ENCODE measurements around the gene SPTLC1. TPM values are rescaled to one million over a fixed set of nuclear protein-coding genes. Genes with fewer than 3 reads are reported as not detected.
"Not testable (repeated sequence)": the region's sequence is repeated elsewhere in the genome, so short reads cannot be mapped to it uniquely, and the experiment has no call there.

SPTLC1 gene
- total and polyA plus RNA-seq, 2 of the 13 experiments (the other 11 are each of a cell fraction or from before 2014, with no cell fraction given), result 56.2 to 72.5 TPM

DNA sequence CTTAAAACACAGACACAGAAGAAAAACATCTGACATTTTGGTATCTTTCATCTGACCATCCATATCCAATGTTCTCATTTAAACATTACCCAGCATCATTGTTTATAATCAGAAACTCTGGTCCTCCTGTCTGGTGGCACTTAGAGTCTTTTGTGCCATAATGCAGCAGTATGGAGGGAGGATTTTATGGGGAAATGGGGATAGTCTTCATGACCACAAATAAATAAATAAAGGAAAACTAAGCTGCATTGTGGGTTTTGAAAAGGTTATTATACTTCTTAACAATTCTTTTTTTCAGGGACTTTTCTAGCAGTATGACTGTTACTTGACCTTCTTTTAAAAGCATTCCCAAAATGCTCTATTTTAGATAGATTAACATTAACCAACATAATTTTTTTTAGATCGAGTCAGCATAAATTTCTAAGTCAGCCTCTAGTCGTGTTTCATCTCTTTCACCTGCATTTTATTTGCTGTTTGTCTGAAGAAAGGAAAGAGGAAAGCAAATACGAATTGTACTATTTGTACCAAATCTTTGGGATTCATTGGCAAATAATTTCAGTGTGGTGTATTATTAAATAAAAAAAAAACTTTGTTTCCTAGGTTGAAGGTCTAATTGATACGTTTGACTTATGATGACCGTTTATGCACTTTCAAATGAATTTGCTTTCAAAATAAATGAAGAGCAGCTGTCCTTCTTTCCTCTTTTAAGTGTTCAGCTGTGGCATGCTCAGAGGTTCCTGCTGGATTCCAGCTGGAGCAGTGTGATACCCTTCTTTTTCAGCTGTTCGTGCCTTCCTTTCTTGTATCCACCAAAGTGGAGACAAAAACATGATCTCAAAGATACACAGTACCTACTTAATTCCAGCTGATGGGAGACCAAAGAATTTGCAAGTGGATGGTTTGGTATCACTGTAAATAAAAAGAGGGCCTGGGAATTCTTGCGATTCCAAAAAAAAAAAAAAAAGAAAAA lies 35.6 kb upstream of the SPTLC1 start:
- ATAC-seq; in situ Hi-C loops (cut with HindIII; ENCODE audit: extremely low pct_ligation_motif_present, low pct_unique_long_range_greater_than_20kb); H3K27me3 ChIP-seq (ENCODE audit: control insufficient read depth in 1 of 2, insufficient read depth in 2 of 2, low read length in 2 of 2); H3K27ac ChIP-seq (ENCODE audit: extremely low read length, insufficient read depth, low read length); H4K20me1 ChIP-seq (ENCODE audit: insufficient read depth, low read length); intact Hi-C loops (cut with micrococcal nuclease; ENCODE audit: unreplicated experiment); H3K9ac ChIP-seq (ENCODE audit: insufficient read depth, low read depth, low read length); H3K36me3 ChIP-seq (replicated peaks in 1 of 2; ENCODE audit: control insufficient read depth in 1 of 2, insufficient read depth in 2 of 2, low read length in 2 of 2); H3K4me3 ChIP-seq (replicated peaks in 1 of 3; ENCODE audit: insufficient read depth in 1 of 3, low read depth in 2 of 3, low read length in 3 of 3); BruUV-seq (replicated peaks); DNase-seq (ENCODE audit: low spot score); POLR2A ChIA-PET; H3K4me2 ChIP-seq (ENCODE audit: low read depth, low read length); H2AFZ ChIP-seq (ENCODE audit: low read length); H3K79me2 ChIP-seq (ENCODE audit: insufficient read depth, low read length); H3K9me3 ChIP-seq (ENCODE audit: low read length); CTCF ChIA-PET (ENCODE audit: low intra/inter-chr PET ratio, low total read pairs): not testable (repeated sequence)
- TF ChIP-seq MAFF (IDR thresholded peaks at IDR 0.05; ENCODE audit: low read depth, low read length) (peak; percentile 31; the same call in 1 of the 2 replicates), MAFK (conservative IDR thresholded peaks at IDR 0.05 in 1 of 2, IDR thresholded peaks at IDR 0.05 in 1 of 2; ENCODE audit: low read length in 2 of 2) (peak; percentile 5 to 56; a peak in 2 of 4 replicates)
- H3K4me1 ChIP-seq (ENCODE audit: insufficient read depth, low read length), result peaks cover 21% of the 10 kb centered on the region
- 35% methylated on average over 7 of the region's 7 CpGs for WGBS (ENCODE audit: low lambda C conversion rate)
- FAIRE-seq, result peak; percentile 73

- DNase-seq (ENCODE audit: low spot score), result no peak
- TF ChIP-seq SKI (IDR thresholded peaks at IDR 0.05; ENCODE audit: partially characterized antibody) (no peak), YEATS4 (CRISPR knock-in tag; IDR thresholded peaks at IDR 0.05; ENCODE audit: borderline replicate concordance) (no peak), ZBTB21 (CRISPR knock-in tag; IDR thresholded peaks at IDR 0.05) (no peak), ZEB1 (IDR thresholded peaks at IDR 0.05; ENCODE audit: insufficient replicate concordance, low read depth) (no peak), MLX (CRISPR knock-in tag; IDR thresholded peaks at IDR 0.05) (no peak), USF2 (IDR thresholded peaks at IDR 0.05; ENCODE audit: low read depth, low read length) (no peak), USF2 (CRISPR knock-in tag; IDR thresholded peaks at IDR 0.05; ENCODE audit: borderline replicate concordance) (no peak), SOX6 (IDR thresholded peaks at IDR 0.05) (no peak), SOX6 (CRISPR knock-in tag; IDR thresholded peaks at IDR 0.05) (no peak), TP53 (CRISPR knock-in tag; conservative IDR thresholded peaks at IDR 0.05) (no peak), CERS6 (CRISPR knock-in tag; IDR thresholded peaks at IDR 0.05) (no peak), ZNF317 (CRISPR knock-in tag; IDR thresholded peaks at IDR 0.05) (no peak)
- ATAC-seq, result no peak
- WGBS (ENCODE audit: low lambda C conversion rate), result 95% methylated on average over 4 of the region's 8 CpGs
- ChIA-PET CTCF (ENCODE audit: low intra/inter-chr PET ratio, low total read pairs) (no interaction called here), POLR2A (interaction anchor here (1.0 kb wide), 1 partner anchor 9 kb away, joined by 3 read pairs; no protein-coding TSS in a partner anchor)
- Histone ChIP-seq H3K9ac (ENCODE audit: insufficient read depth, low read depth, low read length) (no peak overlapping the region), H3K36me3 (replicated peaks in 1 of 2; ENCODE audit: control insufficient read depth in 1 of 2, insufficient read depth in 2 of 2, low read length in 2 of 2) (no peaks in the 10 kb centered on the region), H3K9me3 (ENCODE audit: low read length) (no peaks in the 10 kb centered on the region), H3K79me2 (ENCODE audit: insufficient read depth, low read length) (no peaks in the 10 kb centered on the region), H2AFZ (ENCODE audit: low read length) (no peak overlapping the region), H3K27me3 (ENCODE audit: control insufficient read depth in 1 of 2, insufficient read depth in 2 of 2, low read length in 2 of 2) (peaks cover 0 to 3% of the 10 kb centered on the region in 2 experiments; a peak in 2 of 5 replicates), H3K4me2 (ENCODE audit: low read depth, low read length) (no peak overlapping the region), H3K4me1 (ENCODE audit: insufficient read depth, low read length) (peaks cover 21% of the 10 kb centered on the region), H3K4me3 (replicated peaks in 1 of 3; ENCODE audit: insufficient read depth in 1 of 3, low read depth in 2 of 3, low read length in 3 of 3) (no peak overlapping the region), H3K27ac (ENCODE audit: extremely low read length, insufficient read depth, low read length) (no peak overlapping the region), H4K20me1 (ENCODE audit: insufficient read depth, low read length) (no peaks in the 10 kb centered on the region)
- in situ Hi-C loops (cut with HindIII; ENCODE audit: extremely low pct_ligation_motif_present, low pct_unique_long_range_greater_than_20kb) (loop anchor here (10.0 to 25.0 kb wide), 2 partner anchors 97 to 289 kb away; no protein-coding TSS in a partner anchor), intact Hi-C loops (cut with micrococcal nuclease; ENCODE audit: unreplicated experiment) (no loop called here)
- no TSS peak for BruUV-seq (replicated peaks)
- FAIRE-seq, result no peak
Measured at GRCh38 chr9:92147852-92148180, 32.6 kb upstream of the SPTLC1 start.
